ENCODE measurements around the gene SLC39A10. TPM values are rescaled to one million over a fixed set of nuclear protein-coding genes. Genes with fewer than 3 reads are reported as not detected.
"Not testable (repeated sequence)": the region's sequence is repeated elsewhere in the genome, so short reads cannot be mapped to it uniquely, and the experiment has no call there.

Gene SLC39A10
- total RNA-seq, 1 donor from 2014 or later: 5.6 TPM

- no peak for ATAC-seq
- no peak for DNase-seq (ENCODE audit: low spot score)
Measured at GRCh38 chr2:195671563-195671962, 14.5 kb downstream of the SLC39A10 start.

GRCh38 chr2:195672674-195673073 is 15.6 kb downstream of the SLC39A10 start:
- DNase-seq (ENCODE audit: low spot score) (no peak), ATAC-seq (no peak)

GRCh38 chr2:195674491-195675221 is 17.6 kb downstream of the SLC39A10 start:
- no peak for DNase-seq (ENCODE audit: low spot score)
- ATAC-seq: no peak

- no peak for DNase-seq (ENCODE audit: low spot score)
- no peak for ATAC-seq
Measured at GRCh38 chr2:195675783-195676427, 18.9 kb downstream of the SLC39A10 start.

- DNase-seq (ENCODE audit: low spot score) (no peak), ATAC-seq (no peak)
Measured at GRCh38 chr2:195677290-195677689, 20.3 kb downstream of the SLC39A10 start.

GRCh38 chr2:195677884-195678283 is 20.9 kb downstream of the SLC39A10 start:
- no peak for ATAC-seq
- DNase-seq (ENCODE audit: low spot score): no peak

- no peak for DNase-seq (ENCODE audit: low spot score)
- ATAC-seq: no peak
Measured at GRCh38 chr2:195682077-195682476, 25.1 kb downstream of the SLC39A10 start.

- no peak for DNase-seq (ENCODE audit: low spot score)
- ATAC-seq: no peak
Measured at GRCh38 chr2:195683174-195683573, 26.1 kb downstream of the SLC39A10 start.

GRCh38 chr2:195686564-195686963 is 29.5 kb downstream of the SLC39A10 start:
- no peak for ATAC-seq
- DNase-seq (ENCODE audit: low spot score): no peak

- DNase-seq (ENCODE audit: low spot score) (no peak), ATAC-seq (no peak)
Measured at GRCh38 chr2:195687320-195688086, 30.5 kb downstream of the SLC39A10 start.

GRCh38 chr2:195692531-195692930 is 35.5 kb downstream of the SLC39A10 start:
- not testable (repeated sequence) for ATAC-seq; DNase-seq (ENCODE audit: low spot score)

GRCh38 chr2:195694553-195694952 is 37.5 kb downstream of the SLC39A10 start:
- no peak for ATAC-seq

GRCh38 chr2:195695002-195695631 is 38.1 kb downstream of the SLC39A10 start:
- no peak for ATAC-seq

More at GRCh38 chr2:195694553-195694952, 37.5 kb downstream of the SLC39A10 start:
- no peak for DNase-seq (ENCODE audit: low spot score)

GRCh38 chr2:195696012-195696411 is 39.0 kb downstream of the SLC39A10 start:
- DNase-seq (ENCODE audit: low spot score) (no peak), ATAC-seq (no peak)

More at GRCh38 chr2:195695002-195695631, 38.1 kb downstream of the SLC39A10 start:
- DNase-seq (ENCODE audit: low spot score): no peak

- DNase-seq (ENCODE audit: low spot score) (no peak), ATAC-seq (no peak)
Measured at GRCh38 chr2:195697681-195698220, 40.7 kb downstream of the SLC39A10 start.

GRCh38 chr2:195700480-195700879 is 43.5 kb downstream of the SLC39A10 start:
- ATAC-seq: no peak

GRCh38 chr2:195706161-195706900 is 49.3 kb downstream of the SLC39A10 start:
- ATAC-seq (no peak), DNase-seq (ENCODE audit: low spot score) (no peak)

More at GRCh38 chr2:195700480-195700879, 43.5 kb downstream of the SLC39A10 start:
- DNase-seq (ENCODE audit: low spot score): no peak

- ATAC-seq (no peak), DNase-seq (ENCODE audit: low spot score) (no peak)
Measured at GRCh38 chr2:195709901-195710806, 53.1 kb downstream of the SLC39A10 start.

- no peak for ATAC-seq
- no peak for DNase-seq (ENCODE audit: low spot score)
Measured at GRCh38 chr2:195711478-195711877, 54.5 kb downstream of the SLC39A10 start.

Data from left lobe of liver (tissue), 2 donors.